HG03108 (cell line): ENCODE measurements around the gene CLEC17A.
"Not testable (repeated sequence)": the region's sequence is repeated elsewhere in the genome, so short reads cannot be mapped to it uniquely, and the experiment has no call there.

Source experiments
- ATAC-seq: cut with Tn5 transposase; IDR thresholded peaks from one replicate; pipeline ENCODE4 v1.9.1; 2021; ENCODE audit warnings: moderate library complexity; ENCODE audit not compliant: unreplicated experiment

Gene CLEC17A

GRCh38 chr19:14558370-14559066 is 24.4 kb upstream of the CLEC17A start:
- ATAC-seq: no peak

GRCh38 chr19:14559916-14560775 is 22.7 kb upstream of the CLEC17A start:
- no peak for ATAC-seq

GRCh38 chr19:14560776-14561108 is 22.1 kb upstream of the CLEC17A start:
- no peak for ATAC-seq

- ATAC-seq: no peak
These were observed 21.6 kb upstream of the CLEC17A start for GRCh38 chr19:14561249-14561648.

- ATAC-seq: no peak
These were observed 21.0 kb upstream of the CLEC17A start for GRCh38 chr19:14561847-14562351.

GRCh38 chr19:14562660-14563589 is 20.0 kb upstream of the CLEC17A start:
- no peak for ATAC-seq

- no peak for ATAC-seq
These were observed 19.3 kb upstream of the CLEC17A start for GRCh38 chr19:14563590-14563926.

- ATAC-seq: no peak
These were observed 18.8 kb upstream of the CLEC17A start for GRCh38 chr19:14563989-14564651.

GRCh38 chr19:14564652-14565297 is 18.1 kb upstream of the CLEC17A start:
- not testable (repeated sequence) for ATAC-seq

- no peak for ATAC-seq
These were observed 17.6 kb upstream of the CLEC17A start for GRCh38 chr19:14565298-14565679.

- ATAC-seq: no peak
These were observed 16.8 kb upstream of the CLEC17A start for GRCh38 chr19:14565765-14566711.

- ATAC-seq: no peak
These were observed 16.2 kb upstream of the CLEC17A start for GRCh38 chr19:14566712-14567077.

GRCh38 chr19:14567079-14567478 is 15.8 kb upstream of the CLEC17A start:
- no peak for ATAC-seq

GRCh38 chr19:14570864-14571527 is 11.9 kb upstream of the CLEC17A start:
- ATAC-seq: no peak

GRCh38 chr19:14571695-14572490 is 11.0 kb upstream of the CLEC17A start, which contains the start of gene NDUFB7:
NDUFB7 (minus strand) TSS chr19:14572066; CDS start chr19:14572000, 66 bp downstream.
- ATAC-seq: peak; percentile 76

- ATAC-seq: no peak
These were observed 7.4 kb upstream of the CLEC17A start for GRCh38 chr19:14575428-14575980.

- ATAC-seq: no peak
These were observed 6.5 kb upstream of the CLEC17A start for GRCh38 chr19:14576363-14576762.
